ENCODE measurements around the gene ABCA10.
A peak's percentile ranks its signal among the peaks of the same experiment; 100 is the strongest.
"Not testable (repeated sequence)": the region's sequence is repeated elsewhere in the genome, so short reads cannot be mapped to it uniquely, and the experiment has no call there.

The ABCA10 gene, protein sequence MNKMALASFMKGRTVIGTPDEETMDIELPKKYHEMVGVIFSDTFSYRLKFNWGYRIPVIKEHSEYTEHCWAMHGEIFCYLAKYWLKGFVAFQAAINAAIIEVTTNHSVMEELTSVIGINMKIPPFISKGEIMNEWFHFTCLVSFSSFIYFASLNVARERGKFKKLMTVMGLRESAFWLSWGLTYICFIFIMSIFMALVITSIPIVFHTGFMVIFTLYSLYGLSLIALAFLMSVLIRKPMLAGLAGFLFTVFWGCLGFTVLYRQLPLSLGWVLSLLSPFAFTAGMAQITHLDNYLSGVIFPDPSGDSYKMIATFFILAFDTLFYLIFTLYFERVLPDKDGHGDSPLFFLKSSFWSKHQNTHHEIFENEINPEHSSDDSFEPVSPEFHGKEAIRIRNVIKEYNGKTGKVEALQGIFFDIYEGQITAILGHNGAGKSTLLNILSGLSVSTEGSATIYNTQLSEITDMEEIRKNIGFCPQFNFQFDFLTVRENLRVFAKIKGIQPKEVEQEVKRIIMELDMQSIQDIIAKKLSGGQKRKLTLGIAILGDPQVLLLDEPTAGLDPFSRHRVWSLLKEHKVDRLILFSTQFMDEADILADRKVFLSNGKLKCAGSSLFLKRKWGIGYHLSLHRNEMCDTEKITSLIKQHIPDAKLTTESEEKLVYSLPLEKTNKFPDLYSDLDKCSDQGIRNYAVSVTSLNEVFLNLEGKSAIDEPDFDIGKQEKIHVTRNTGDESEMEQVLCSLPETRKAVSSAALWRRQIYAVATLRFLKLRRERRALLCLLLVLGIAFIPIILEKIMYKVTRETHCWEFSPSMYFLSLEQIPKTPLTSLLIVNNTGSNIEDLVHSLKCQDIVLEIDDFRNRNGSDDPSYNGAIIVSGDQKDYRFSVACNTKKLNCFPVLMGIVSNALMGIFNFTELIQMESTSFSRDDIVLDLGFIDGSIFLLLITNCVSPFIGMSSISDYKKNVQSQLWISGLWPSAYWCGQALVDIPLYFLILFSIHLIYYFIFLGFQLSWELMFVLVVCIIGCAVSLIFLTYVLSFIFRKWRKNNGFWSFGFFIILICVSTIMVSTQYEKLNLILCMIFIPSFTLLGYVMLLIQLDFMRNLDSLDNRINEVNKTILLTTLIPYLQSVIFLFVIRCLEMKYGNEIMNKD (N-terminal part only)

DNA sequence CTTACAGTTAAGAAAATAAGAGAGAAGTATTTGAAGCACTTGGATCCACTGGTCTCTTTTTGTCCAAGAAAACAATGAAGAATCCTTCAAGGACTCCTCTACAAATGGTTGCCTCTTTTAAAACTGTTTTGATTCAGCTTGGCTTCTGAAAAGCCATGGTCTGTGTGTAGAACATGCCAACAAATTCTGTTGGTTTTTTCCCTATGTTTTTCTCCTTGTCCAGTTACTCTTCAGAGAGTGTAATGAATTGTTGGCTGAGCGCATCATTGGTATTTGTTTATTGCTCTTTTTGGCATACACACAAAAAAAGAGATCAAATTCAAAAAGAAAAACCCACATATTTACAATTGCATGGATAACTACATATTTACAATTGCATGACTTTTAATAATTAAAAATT, at the start of gene ABCA10:
Gene ABCA10, minus strand, starts transcription at position 249 of the 400 bp plus-strand sequence. CDS start 3,466 bp downstream, outside the sequence.
- no peak for DNase-seq

DNA sequence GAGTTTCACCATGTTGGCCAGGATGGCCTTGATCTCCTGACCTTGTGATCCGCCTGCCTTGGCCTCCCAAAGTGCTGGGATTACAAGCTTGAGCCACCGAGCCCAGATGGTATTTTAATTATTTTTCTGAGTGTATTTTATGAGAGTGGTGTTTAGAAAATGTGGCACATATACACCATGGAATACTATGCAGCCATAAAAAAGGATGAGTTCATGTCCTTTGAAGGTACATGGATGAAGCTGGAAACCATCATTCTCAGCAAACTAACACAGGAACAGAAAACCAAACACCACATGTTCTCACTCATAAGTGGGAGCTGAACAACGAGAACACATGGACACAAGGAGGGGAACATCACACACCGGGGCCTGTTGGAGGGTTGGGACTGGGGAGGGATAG, 47.7 kb upstream of the ABCA10 start:
- DNase-seq = not testable (repeated sequence)

DNA sequence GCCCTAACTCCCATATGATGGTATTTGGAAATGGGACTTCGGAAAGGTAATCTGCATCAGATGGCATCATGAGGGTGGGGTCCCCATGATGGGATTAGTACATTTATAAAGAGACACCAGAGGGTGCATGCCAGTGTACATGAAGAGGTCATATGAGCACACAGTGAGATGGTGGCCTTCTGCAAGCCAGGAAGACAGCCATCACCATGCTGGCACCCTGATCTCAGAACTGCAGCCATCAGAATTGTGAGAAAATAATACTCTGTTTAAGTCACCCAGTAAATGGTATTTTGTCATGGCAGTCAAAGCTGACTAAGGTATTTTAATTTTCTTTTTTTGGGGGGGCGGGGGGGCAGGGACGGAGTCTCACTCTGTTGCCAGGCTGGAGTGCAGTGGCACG, 47.1 kb upstream of the ABCA10 start:
- DNase-seq = no peak

DNA sequence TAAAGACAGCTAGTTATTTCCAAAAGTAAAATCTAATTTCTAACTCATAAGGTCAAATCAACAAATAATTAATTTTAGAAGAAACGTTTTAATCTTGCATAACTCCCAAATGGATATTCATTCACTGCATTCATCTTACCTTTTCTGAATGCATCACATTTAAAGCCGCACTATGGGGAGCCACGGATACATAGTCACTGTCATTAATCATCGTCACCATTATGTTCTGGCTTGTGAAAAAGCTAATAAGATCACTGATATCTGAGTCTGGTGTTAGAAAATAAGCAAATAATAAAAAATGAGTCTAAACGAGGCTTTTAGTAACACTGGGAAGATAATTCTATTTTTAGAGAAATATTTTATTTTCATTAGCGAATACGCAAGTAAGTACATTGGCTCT, 42.4 kb upstream of the ABCA10 start:
- DNase-seq = no peak

- DNase-seq = no peak
Measured at GRCh38 chr17:69269131-69269998, 40.7 kb upstream of the ABCA10 start.

- no peak for DNase-seq
Measured at GRCh38 chr17:69268543-69269014, 40.0 kb upstream of the ABCA10 start.

DNA sequence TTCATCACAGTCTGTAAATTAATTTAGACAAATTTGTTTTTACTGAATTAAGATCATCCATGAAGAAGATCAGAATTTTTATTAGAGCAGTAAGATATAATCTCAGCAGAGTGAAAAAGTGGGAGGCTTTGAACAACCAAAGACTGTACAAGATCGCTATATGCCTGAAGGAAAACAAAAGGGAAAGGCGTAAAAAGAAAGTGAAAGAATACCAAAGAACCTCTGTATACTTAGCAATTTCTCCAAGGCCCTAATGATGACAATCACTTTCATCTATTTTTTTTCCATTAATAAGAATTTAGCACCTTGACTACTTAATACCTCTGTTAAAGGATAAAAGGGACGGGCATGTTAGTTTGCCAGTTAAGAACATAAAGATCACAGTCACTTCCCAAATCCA, 38.6 kb upstream of the ABCA10 start:
- no peak for DNase-seq

DNA sequence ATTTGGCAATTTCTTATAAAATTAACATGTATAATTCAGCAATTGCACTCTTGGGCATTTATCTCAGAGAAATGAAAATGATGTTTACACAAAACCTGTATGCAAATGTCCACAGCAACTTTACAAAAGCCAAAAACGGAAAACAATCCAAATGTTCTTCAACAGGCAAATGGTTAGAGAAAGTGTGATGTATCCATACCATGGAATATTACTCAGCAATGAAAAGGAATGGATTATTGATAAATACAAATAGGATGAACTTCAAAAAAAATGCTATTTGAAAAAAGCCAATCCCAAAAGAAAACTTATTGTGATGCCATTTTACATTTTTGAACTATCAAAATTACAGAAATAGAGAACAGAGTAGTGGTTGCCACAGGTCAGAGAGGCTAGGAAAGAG, 37.2 kb upstream of the ABCA10 start:
- no peak for DNase-seq

GRCh38 chr17:69254187-69254586, 25.6 kb upstream of the ABCA10 start:
- no peak for DNase-seq

DNA sequence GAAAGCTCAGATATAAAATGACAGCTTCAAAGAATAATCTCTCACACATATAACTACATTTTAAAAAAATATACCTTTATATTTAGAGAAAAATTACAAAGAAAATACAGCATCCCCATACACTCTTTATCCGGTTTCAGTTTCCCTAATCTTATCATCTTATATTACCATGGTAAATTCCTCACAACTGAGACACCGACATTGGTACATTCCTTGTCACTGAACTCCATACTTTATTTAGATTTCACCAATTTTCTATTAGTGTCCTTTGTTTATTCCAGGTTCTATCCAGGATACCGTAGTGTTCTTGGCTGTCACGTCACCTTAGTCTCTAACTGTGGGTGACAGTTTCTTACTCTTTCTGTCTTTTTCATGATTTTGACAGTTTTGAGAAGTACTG, 22.0 kb upstream of the ABCA10 start:
- no peak for DNase-seq

DNA sequence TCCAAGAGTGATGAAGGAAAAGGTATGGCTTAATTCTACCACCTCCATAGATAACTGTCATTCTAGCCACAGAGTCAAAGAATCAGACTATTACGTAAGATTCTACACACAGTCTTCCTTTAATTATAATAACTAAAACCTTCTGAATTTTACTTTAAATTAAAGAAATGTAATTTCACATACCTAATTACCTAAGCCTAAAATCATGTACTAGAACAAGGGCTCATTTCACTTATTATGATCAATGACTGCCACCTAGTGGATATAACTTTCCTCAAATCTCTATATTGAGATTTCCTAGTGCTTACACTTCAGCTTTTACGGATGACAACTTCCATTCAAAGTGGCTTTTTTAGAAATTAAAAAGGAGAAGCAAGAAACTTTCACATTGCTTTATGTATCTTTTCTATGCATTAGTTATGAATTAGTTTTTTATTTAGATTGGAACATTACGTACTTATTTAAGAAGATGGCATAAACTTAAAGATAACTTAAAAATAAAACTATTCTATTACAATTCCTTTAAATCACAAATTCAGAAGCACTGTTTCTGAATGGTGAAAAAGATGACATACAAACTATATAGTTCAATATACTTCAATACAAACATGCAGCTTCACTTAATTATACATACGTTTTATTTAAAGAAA, 18.2 kb upstream of the ABCA10 start:
- DNase-seq = peak in 1 of 2 donors; percentile 40

DNA sequence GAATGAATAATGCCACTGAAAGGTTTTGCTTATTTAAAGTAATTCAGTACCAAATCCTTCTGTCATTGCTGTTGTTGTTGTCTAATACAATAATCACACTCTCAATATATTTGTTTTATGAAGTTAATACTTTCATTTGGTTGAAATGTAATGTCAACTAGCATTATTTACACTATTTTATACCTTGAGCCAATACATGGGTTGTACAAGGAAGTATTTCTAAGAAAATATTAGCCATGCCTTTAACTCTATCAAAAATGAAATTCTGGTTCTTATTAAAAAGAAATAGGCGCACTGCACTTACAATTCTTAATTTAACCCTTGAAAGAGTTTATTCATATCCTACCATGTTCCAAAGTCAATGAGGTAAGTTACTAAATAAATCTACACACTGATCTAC, 17.6 kb upstream of the ABCA10 start:
- no peak for DNase-seq

GRCh38 chr17:69245617-69246016, 17.0 kb upstream of the ABCA10 start:
- DNase-seq = no peak

- no peak for DNase-seq
Measured at GRCh38 chr17:69239611-69240600, 11.3 kb upstream of the ABCA10 start.

GRCh38 chr17:69236946-69237345, 8.3 kb upstream of the ABCA10 start:
- no peak for DNase-seq

- no peak for DNase-seq
Measured at GRCh38 chr17:69236464-69236863, 7.8 kb upstream of the ABCA10 start.

- peak; percentile 61 to 70 for DNase-seq
Measured at GRCh38 chr17:69235338-69236058, 6.9 kb upstream of the ABCA10 start.

DNA sequence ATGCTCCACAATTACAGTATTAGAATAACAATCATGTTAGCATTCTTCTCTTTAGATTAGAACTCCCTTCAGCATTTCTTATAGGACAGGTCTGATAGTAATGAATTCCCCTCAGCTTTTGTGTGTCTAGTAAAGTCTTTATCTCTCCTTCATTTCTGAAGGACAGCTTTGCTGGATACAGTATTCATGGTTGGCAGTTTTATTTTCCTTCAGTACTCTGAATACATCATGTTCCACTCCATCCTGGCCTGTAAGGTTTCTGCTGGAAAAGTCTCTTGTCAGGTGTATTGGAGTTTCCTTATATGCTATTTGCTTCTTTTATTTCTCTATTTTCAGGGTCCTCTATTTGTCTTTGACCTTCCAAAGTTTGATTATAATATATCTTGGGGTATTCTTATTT, 4.0 kb upstream of the ABCA10 start:
- DNase-seq = no peak

DNA sequence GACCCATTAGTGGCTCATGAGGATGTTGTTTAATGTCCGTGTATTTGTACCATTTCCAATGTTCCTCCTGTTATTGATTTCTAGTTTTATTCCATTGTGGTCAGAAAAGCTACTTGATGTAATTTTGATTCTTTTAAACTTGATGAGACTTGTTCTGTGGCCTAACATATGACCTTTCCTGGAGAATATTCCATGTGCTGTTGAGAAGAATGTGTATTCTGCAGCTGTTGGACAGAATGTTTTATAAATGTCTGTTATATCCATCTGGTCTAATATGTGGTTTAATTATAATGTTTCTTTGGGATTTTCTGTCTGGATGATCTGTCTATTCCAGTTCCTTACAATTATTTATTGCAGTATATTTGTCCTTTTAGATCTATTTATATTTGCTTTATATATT, 2.9 kb upstream of the ABCA10 start:
- no peak for DNase-seq

GRCh38 chr17:69230939-69231338, 2.3 kb upstream of the ABCA10 start:
- no peak for DNase-seq
